Stimulated activated naive CD4-positive, alpha-beta T cell (primary cell): ENCODE measurements around the gene XIST.
"Not testable (repeated sequence)": the region's sequence is repeated elsewhere in the genome, so short reads cannot be mapped to it uniquely, and the experiment has no call there.

Source experiments
- DNase-seq, 6 experiments: peaks; one replicate each; lab custom pipeline; 2025; lab: John Stamatoyannopoulos, UW

XIST gene

DNA sequence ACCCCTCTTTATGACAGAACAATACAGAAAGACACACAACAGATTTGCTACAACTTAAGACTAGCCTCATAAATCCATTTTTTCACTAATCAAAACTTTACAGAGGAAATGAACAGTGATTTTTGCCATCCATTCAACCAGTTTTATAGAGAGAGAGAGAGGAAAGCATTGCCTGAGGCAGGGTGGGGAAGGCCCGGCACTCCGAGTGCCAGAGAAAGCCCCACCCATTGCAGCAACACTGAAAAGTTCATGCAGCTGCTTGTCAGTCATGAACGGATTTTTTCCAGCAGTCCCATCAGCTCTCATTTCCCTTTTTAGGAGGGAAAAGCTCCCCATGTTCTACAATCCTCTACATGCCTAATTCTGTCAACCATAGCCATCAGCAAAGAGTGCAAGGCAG, 52.6 kb downstream of the XIST start:
- no peak for DNase-seq

DNA sequence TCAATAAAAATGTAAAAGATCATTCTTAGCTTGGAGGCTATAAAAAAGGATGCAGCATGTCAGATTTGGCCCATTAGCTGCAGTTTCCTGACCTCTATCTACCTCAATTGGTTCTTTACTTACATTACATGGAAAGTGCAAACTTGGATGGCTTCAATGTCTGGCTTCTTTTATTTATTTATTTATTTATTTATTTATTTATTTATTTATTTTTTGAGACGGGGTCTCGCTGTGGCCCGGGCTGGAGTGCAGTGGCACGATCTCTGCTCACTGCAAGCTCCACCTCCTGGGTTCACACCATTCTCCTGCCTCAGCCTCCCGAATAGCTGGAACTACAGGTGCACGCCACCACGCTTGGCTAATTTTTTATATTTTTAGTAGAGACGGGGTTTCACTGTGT, 60.0 kb downstream of the XIST start:
- DNase-seq: not testable (repeated sequence)

- DNase-seq: no peak
These were observed 67.0 kb downstream of the XIST start for GRCh38 chrX:73785493-73785892.
